ENCODE results near the gene ITGAX. TPM values are rescaled to one million over a fixed set of nuclear protein-coding genes. Genes with fewer than 3 reads are reported as not detected.

The ITGAX gene
- total and polyA plus RNA-seq, 8 donors = 0.56 to 21.5 (median 1.9) TPM

DNA sequence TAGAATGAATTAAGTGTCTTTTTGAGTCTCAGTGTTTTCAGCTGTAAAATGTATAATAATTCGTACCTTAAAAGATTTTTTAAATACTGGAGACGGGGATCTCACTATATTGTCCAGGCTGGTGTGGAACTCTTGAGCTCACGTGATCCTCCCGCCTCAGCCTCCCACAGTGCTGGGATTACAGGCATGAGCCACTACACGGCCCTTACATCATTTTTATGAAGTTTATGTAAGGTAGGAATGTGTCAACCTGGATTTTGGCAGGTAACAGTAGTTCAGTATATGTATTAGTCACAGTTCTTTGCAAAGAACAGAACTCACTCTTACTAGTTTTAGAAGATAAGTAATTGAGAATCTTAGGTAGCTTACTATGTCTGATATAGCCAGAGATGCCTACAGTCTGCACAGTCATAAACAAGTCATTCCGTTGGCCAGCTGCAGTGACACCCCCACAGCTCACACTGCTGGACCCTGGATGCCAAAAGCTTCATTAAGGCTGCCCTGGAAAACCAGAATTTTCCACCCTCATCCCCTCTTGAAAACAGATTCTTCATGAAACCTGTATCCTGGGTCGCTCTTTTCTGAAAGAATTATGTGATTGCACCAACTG, 73.8 kb downstream of the ITGAX start:
- H3K36me3 ChIP-seq = no peaks in the 10 kb centered on the region
- FAIRE-seq (no peak), DNase-seq (peak in 1 of 6 donors; percentile 1), ATAC-seq (peak; percentile 23 to 45 (median 38))
- no peaks in the 10 kb centered on the region for H3K27me3 ChIP-seq
- TF ChIP-seq, protein P1, sequence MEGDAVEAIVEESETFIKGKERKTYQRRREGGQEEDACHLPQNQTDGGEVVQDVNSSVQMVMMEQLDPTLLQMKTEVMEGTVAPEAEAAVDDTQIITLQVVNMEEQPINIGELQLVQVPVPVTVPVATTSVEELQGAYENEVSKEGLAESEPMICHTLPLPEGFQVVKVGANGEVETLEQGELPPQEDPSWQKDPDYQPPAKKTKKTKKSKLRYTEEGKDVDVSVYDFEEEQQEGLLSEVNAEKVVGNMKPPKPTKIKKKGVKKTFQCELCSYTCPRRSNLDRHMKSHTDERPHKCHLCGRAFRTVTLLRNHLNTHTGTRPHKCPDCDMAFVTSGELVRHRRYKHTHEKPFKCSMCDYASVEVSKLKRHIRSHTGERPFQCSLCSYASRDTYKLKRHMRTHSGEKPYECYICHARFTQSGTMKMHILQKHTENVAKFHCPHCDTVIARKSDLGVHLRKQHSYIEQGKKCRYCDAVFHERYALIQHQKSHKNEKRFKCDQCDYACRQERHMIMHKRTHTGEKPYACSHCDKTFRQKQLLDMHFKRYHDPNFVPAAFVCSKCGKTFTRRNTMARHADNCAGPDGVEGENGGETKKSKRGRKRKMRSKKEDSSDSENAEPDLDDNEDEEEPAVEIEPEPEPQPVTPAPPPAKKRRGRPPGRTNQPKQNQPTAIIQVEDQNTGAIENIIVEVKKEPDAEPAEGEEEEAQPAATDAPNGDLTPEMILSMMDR (IDR thresholded peaks at IDR 0.05) = no peak
- H3K4me1 ChIP-seq = no peaks in the 10 kb centered on the region
- intact Hi-C loops (cut with DNase I) = no loop called here
- no peaks in the 10 kb centered on the region for H3K9me3 ChIP-seq
- peak overlapping the region in 1 of 4 donors; percentile 22 for H3K27ac ChIP-seq
- WGBS, 2 donors = 76 to 81% methylated on average over 7 of the region's 7 CpGs
- H3K4me3 ChIP-seq = peak overlapping the region in 2 of 4 donors; percentile 39 to 47

DNA sequence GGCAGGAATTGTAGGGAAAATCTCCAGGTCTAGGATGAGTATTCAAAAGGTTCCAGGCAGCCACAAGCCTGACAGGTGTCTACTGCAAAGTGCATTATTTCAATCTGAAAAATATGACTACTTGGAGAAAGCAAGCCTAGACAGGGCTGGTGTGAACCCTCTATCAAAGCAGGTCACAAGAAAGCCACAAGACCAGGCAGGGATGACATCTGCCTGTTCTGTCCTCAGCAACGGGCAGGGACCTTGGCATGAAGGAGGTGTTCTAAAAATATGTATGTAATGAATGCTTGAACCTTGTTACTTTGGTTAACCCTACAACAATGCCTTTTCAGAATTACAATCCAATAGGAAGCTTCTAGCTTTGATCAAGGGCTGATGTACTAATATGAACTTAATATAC, 74.3 kb downstream of the ITGAX start:
- TF ChIP-seq, protein P1 (IDR thresholded peaks at IDR 0.05) = no peak
- intact Hi-C loops (cut with DNase I) = no loop called here
- H3K36me3 ChIP-seq = no peaks in the 10 kb centered on the region
- H3K27me3 ChIP-seq = no peaks in the 10 kb centered on the region
- DNase-seq = peak in 1 of 6 donors; percentile 2
- no peak for FAIRE-seq
- H3K4me3 ChIP-seq = no peak overlapping the region
- no peak for ATAC-seq
- no peaks in the 10 kb centered on the region for H3K9me3 ChIP-seq
- 0 to 17% methylated on average over 1 of the region's 1 CpG for WGBS, 2 donors
- H3K4me1 ChIP-seq = no peaks in the 10 kb centered on the region
- H3K27ac ChIP-seq = no peak overlapping the region

DNA sequence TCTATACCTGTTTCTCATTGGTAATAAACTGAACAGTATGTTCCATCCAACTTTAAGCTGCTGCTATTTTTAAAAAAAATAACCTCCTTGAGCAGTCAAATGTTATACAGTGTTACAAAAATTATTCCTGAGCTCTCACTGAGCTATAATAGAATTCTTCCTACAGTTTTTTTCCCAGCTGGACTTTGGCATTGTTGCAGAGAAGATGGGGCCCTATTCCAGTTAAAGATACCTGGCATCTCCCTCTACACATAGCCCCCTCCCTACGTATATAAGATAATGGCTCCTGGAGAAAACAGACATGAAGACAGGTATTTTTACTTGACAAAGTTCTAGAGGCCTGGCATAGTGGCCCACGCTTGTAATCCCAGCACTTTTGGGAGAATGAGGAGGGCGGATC, 74.8 kb downstream of the ITGAX start:
- H3K36me3 ChIP-seq = no peaks in the 10 kb centered on the region
- ATAC-seq (no peak), FAIRE-seq (no peak), DNase-seq (no peak)
- H3K9me3 ChIP-seq = no peaks in the 10 kb centered on the region
- no peak overlapping the region for H3K27ac ChIP-seq
- H3K4me1 ChIP-seq = no peaks in the 10 kb centered on the region
- 76 to 87% methylated on average over 3 of the region's 3 CpGs for WGBS, 2 donors
- TF ChIP-seq, protein P1 (IDR thresholded peaks at IDR 0.05) = no peak
- no peaks in the 10 kb centered on the region for H3K27me3 ChIP-seq
- intact Hi-C loops (cut with DNase I) = no loop called here
- no peak overlapping the region for H3K4me3 ChIP-seq

DNA sequence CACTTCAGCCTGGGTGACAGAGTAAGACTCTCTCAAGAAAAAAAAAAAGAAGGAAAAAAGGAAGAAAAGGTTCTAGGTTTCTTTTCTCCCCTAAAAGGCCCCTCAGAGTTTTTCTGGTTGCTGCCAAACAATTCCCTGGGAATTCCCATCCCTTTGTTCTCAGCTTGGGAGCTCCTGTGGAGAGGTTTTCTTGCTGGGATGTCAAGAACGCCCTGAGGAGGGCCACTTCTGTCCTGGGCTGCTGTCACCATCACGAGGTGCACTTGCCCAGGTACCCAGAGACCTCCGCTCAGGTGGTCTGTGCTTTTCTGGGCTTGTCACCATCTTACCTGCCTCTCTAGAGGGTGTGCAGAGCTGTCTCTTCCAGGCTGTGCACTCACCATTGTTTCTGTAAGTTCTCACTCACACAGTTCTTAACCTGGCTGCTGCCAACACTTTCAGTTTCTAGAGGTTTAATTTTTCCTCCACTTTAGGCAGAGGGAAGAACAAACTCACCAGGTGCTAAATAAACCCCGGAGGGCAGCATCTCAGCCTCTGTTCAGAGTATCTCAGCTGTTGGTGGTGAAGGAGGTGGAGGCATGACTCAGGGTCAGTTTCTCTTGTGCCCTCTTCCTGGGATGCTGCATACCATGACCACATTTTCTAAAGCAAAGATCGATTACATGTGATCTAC, 75.5 kb downstream of the ITGAX start:
- no peak overlapping the region for H3K27ac ChIP-seq
- H3K4me1 ChIP-seq = no peaks in the 10 kb centered on the region
- TF ChIP-seq, protein P1 (IDR thresholded peaks at IDR 0.05) = no peak
- H3K27me3 ChIP-seq = no peaks in the 10 kb centered on the region
- WGBS, 2 donors = 52 to 53% methylated on average over 5 of the region's 5 CpGs
- intact Hi-C loops (cut with DNase I) = no loop called here
- peak in 1 of 6 donors; percentile 13 for DNase-seq
- no peak for FAIRE-seq
- no peaks in the 10 kb centered on the region for H3K9me3 ChIP-seq
- ATAC-seq = no peak
- no peak overlapping the region for H3K4me3 ChIP-seq
- H3K36me3 ChIP-seq = no peaks in the 10 kb centered on the region

Other genes with a start within 250 kb of the ITGAX start
- gene BCKDK, start 246.8 kb upstream of the ITGAX start, total RNA-seq = 10 to 100 TPM; 25.7 to 64.2 (median 37.0) TPM
- 10 to 100 TPM; 27.4 to 30.7 TPM for gene BCKDK, start 246.8 kb upstream of the ITGAX start, polyA plus RNA-seq
- 10 to 100 TPM; 31.5 to 40.7 (median 37.6) TPM for gene KAT8, start 237.5 kb upstream of the ITGAX start, total RNA-seq
- gene KAT8, start 237.5 kb upstream of the ITGAX start, polyA plus RNA-seq = 10 to 100 TPM; 56.0 to 71.7 TPM
- gene PRSS8, start 219.4 kb upstream of the ITGAX start, total RNA-seq = 10 to 100 TPM; 32.5 to 89.3 (median 53.8) TPM
- gene PRSS8, start 219.4 kb upstream of the ITGAX start, polyA plus RNA-seq = 10 to 100 TPM; 69.8 to 70.6 TPM
- gene PRSS36, start 205.1 kb upstream of the ITGAX start, total RNA-seq = 1 to 10 TPM in 2 of 6 donors, under 1 TPM in 4; 0.14 to 3.1 (median 0.79) TPM
- gene PRSS36, start 205.1 kb upstream of the ITGAX start, polyA plus RNA-seq = 1 to 10 TPM; 1.9 to 2.7 TPM
- gene FUS, start 175.0 kb upstream of the ITGAX start, total RNA-seq = 100 to 1,000 TPM in 3 of 6 donors, 10 to 100 TPM in 3; 69.4 to 134 (median 89.7) TPM
- gene FUS, start 175.0 kb upstream of the ITGAX start, polyA plus RNA-seq = 100 to 1,000 TPM; 243 to 379 TPM
- gene PYCARD, start 152.4 kb upstream of the ITGAX start, total RNA-seq = 10 to 100 TPM in 2 of 6 donors, 1 to 10 TPM in 4; 3.3 to 27.3 (median 6.7) TPM
- gene PYCARD, start 152.4 kb upstream of the ITGAX start, polyA plus RNA-seq = 10 to 100 TPM; 13.9 to 14.1 TPM
- gene TRIM72, start 141.1 kb upstream of the ITGAX start, total RNA-seq = under 1 TPM in 1 of 6 donors, not detected in 5; 0.12 TPM
- under 1 TPM; under 0.01 to 0.02 TPM for gene TRIM72, start 141.1 kb upstream of the ITGAX start, polyA plus RNA-seq
- not detected for gene PYDC1, start 138.0 kb upstream of the ITGAX start, total RNA-seq
- not detected for gene PYDC1, start 138.0 kb upstream of the ITGAX start, polyA plus RNA-seq
- gene ITGAM, start 95.2 kb upstream of the ITGAX start, total RNA-seq = 10 to 100 TPM in 1 of 6 donors, 1 to 10 TPM in 3, under 1 TPM in 2; 0.32 to 15.9 (median 2.3) TPM
- 1 to 10 TPM; 1.8 to 3.5 TPM for gene ITGAM, start 95.2 kb upstream of the ITGAX start, polyA plus RNA-seq
- gene ITGAD, start 38.2 kb downstream of the ITGAX start, total RNA-seq = under 1 TPM in 2 of 6 donors, not detected in 4; 0.06 to 0.31 TPM
- gene ITGAD, start 38.2 kb downstream of the ITGAX start, polyA plus RNA-seq = not detected
- gene COX6A2, start 73.2 kb downstream of the ITGAX start, total RNA-seq = under 1 TPM in 4 of 6 donors, not detected in 2; 0.39 to 0.61 (median 0.52) TPM
- gene COX6A2, start 73.2 kb downstream of the ITGAX start, polyA plus RNA-seq = 1 to 10 TPM; 2.0 to 5.5 TPM
- gene ZNF843, start 87.6 kb downstream of the ITGAX start, total RNA-seq = 1 to 10 TPM; 2.0 to 3.4 (median 2.1) TPM
- 1 to 10 TPM; 1.1 to 1.5 TPM for gene ZNF843, start 87.6 kb downstream of the ITGAX start, polyA plus RNA-seq
- 1 to 10 TPM; 2.3 to 6.2 (median 4.3) TPM for gene ARMC5, start 104.3 kb downstream of the ITGAX start, total RNA-seq
- 10 to 100 TPM; 16.6 to 18.1 TPM for gene ARMC5, start 104.3 kb downstream of the ITGAX start, polyA plus RNA-seq
- gene TGFB1I1, start 117.0 kb downstream of the ITGAX start, total RNA-seq = 10 to 100 TPM in 1 of 6 donors, 1 to 10 TPM in 5; 1.1 to 13.2 (median 4.6) TPM
- gene TGFB1I1, start 117.0 kb downstream of the ITGAX start, polyA plus RNA-seq = 1 to 10 TPM; 8.6 TPM
- under 1 TPM; 0.35 to 0.84 (median 0.54) TPM for gene SLC5A2, start 127.9 kb downstream of the ITGAX start, total RNA-seq
- 1 to 10 TPM; 2.8 to 4.9 TPM for gene SLC5A2, start 127.9 kb downstream of the ITGAX start, polyA plus RNA-seq
- gene RUSF1, start 153.2 kb downstream of the ITGAX start, total RNA-seq = 10 to 100 TPM; 39.9 to 60.9 (median 46.8) TPM
- gene RUSF1, start 153.2 kb downstream of the ITGAX start, polyA plus RNA-seq = 10 to 100 TPM; 88.1 to 96.7 TPM
- not detected for gene AHSP, start 172.7 kb downstream of the ITGAX start, total RNA-seq
- gene AHSP, start 172.7 kb downstream of the ITGAX start, polyA plus RNA-seq = not detected

Measured in pancreas (tissue), 10 donors.